Esophagus mucosa (tissue), 1 donor: ENCODE measurements around the gene TMEM205. TPM values are rescaled to one million over a fixed set of nuclear protein-coding genes. Genes with fewer than 3 reads are reported as not detected.
"Not testable (repeated sequence)": the region's sequence is repeated elsewhere in the genome, so short reads cannot be mapped to it uniquely, and the experiment has no call there.

Experiments
- ATAC-seq: fragments of 200-7000 bp; cut with Tn5 transposase; one replicate; pipeline ENCODE4 v1.9.1; 2020
- total RNA-seq: library from RNA; stranded (reverse); gene quantifications from one replicate; pipeline ENCODE4 v1.2.4, GENCODE V29; 2023
- donor health status: DM: yes; HTN: yes; CAD: no.

The TMEM205 gene
- total RNA-seq, 1 donor from 2014 or later: 45.1 TPM

- no peak for ATAC-seq
These were observed 27.3 kb upstream of the TMEM205 start for GRCh38 chr19:11373166-11373884.

- ATAC-seq: no peak
These were observed 24.7 kb upstream of the TMEM205 start for GRCh38 chr19:11370744-11371143.

- ATAC-seq: no peak
These were observed 21.5 kb upstream of the TMEM205 start for GRCh38 chr19:11367528-11367927.

GRCh38 chr19:11365557-11366117, 19.6 kb upstream of the TMEM205 start:
- ATAC-seq: no peak

GRCh38 chr19:11364935-11365334, 18.9 kb upstream of the TMEM205 start:
- ATAC-seq: no peak

- ATAC-seq: no peak
These were observed 18.3 kb upstream of the TMEM205 start for GRCh38 chr19:11364296-11364904.

- ATAC-seq: no peak
These were observed 17.8 kb upstream of the TMEM205 start for GRCh38 chr19:11363881-11364280.

GRCh38 chr19:11361771-11362731, 16.0 kb upstream of the TMEM205 start:
- no peak for ATAC-seq

GRCh38 chr19:11361037-11361770, 15.1 kb upstream of the TMEM205 start:
- ATAC-seq: peak; percentile 58

GRCh38 chr19:11359421-11359820, 13.4 kb upstream of the TMEM205 start:
- peak; percentile 67 for ATAC-seq

GRCh38 chr19:11356676-11357550, 10.8 kb upstream of the TMEM205 start:
- ATAC-seq: no peak

- ATAC-seq: no peak
These were observed 10.0 kb upstream of the TMEM205 start for GRCh38 chr19:11356074-11356397.

- ATAC-seq: peak; percentile 74
These were observed 9.3 kb upstream of the TMEM205 start, which contains the start of gene PLPPR2 for GRCh38 chr19:11355160-11356073. Gene PLPPR2 (plus strand): TSS chr19:11355432. CDS start chr19:11357674, 2,242 bp downstream.

GRCh38 chr19:11354102-11354501, 8.0 kb upstream of the TMEM205 start:
- ATAC-seq: not testable (repeated sequence)

- ATAC-seq: no peak
These were observed 3.1 kb upstream of the TMEM205 start for GRCh38 chr19:11349171-11349570.

GRCh38 chr19:11347546-11348039, 1.5 kb upstream of the TMEM205 start:
- ATAC-seq: no peak

- no peak for ATAC-seq
These were observed 805 bp downstream of the TMEM205 start for GRCh38 chr19:11345122-11345803.

- no peak for ATAC-seq
These were observed 3.6 kb downstream of the TMEM205 start for GRCh38 chr19:11342429-11342828.

GRCh38 chr19:11340099-11340467, 6.0 kb downstream of the TMEM205 start:
- not testable (repeated sequence) for ATAC-seq
